PC-3 (cell line): ENCODE data around the gene TMEM184B.

Source experiments
- EZH2 ChIP-seq: fragments of 300-600 bp; sonication (generic); IDR thresholded peaks from one replicate; pipeline ENCODE4 v1.6.1; 2017; ENCODE audit warnings: antibody characterized with exemption, mild to moderate bottlenecking, low read length; ENCODE audit not compliant: unreplicated experiment
- EZH2phosphoT487 ChIP-seq: fragments of 300-600 bp; sonication (generic); IDR thresholded peaks from 2 replicates; pipeline ENCODE4 v1.6.1; 2018; ENCODE audit warnings: mild to moderate bottlenecking, antibody characterized with exemption, low read length, borderline replicate concordance
- TF ChIP-seq, protein P1 (sequence below): fragments of 300-600 bp; sonication (generic); conservative IDR thresholded peaks from 2 replicates; pipeline ENCODE4 v1.5.1; 2017; ENCODE audit warnings: antibody characterized with exemption, low read depth, mild to moderate bottlenecking, low read length

DNA sequence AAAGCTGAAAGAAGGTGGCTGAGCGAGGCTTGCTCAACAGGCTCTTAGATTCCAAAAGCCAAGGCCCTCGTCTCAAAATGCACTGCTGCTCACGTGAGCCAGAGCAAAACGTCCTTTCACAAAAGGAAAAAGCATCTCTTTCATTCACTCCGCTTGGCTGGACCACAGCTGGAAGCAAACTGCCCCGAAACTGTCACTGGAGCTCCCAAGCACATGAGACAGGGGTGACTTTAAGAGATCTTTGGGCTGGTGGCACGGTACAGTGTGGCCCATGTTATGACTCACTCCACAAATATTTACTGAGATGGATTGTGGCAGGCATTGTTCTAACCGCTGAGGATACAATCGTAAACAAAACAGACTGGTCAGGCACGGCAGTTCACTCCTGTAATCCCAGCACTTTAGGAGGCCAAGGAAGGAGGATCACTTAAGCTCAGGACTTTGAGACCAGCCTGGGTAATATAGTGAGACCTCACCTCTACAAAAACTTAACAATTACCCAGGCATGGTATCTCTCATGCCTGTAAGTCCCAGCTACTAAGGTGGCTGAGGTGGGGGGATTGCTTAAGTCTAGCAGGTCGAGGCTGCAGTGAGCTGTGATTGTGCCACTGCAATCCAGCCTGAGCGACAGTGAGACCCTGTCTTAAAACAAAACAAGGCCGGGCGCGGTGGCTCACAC, 94.7 kb downstream of the TMEM184B start:
- TF ChIP-seq, protein P1, sequence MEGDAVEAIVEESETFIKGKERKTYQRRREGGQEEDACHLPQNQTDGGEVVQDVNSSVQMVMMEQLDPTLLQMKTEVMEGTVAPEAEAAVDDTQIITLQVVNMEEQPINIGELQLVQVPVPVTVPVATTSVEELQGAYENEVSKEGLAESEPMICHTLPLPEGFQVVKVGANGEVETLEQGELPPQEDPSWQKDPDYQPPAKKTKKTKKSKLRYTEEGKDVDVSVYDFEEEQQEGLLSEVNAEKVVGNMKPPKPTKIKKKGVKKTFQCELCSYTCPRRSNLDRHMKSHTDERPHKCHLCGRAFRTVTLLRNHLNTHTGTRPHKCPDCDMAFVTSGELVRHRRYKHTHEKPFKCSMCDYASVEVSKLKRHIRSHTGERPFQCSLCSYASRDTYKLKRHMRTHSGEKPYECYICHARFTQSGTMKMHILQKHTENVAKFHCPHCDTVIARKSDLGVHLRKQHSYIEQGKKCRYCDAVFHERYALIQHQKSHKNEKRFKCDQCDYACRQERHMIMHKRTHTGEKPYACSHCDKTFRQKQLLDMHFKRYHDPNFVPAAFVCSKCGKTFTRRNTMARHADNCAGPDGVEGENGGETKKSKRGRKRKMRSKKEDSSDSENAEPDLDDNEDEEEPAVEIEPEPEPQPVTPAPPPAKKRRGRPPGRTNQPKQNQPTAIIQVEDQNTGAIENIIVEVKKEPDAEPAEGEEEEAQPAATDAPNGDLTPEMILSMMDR = no peak
- TF ChIP-seq EZH2 (no peak), EZH2phosphoT487 (no peak)
